C4-2B (cell line): ENCODE data around the gene CDCA3.

ENCODE experiments used
- ZFX ChIP-seq: fragments of 450-650 bp; IDR thresholded peaks from 2 replicates; pipeline ENCODE4 v1.6.1; 2017
- TF ChIP-seq, protein P1 (sequence below): fragments of 450-650 bp; conservative IDR thresholded peaks from 2 replicates; pipeline ENCODE4 v1.5.1; 2017; ENCODE audit warnings: mild to moderate bottlenecking

DNA sequence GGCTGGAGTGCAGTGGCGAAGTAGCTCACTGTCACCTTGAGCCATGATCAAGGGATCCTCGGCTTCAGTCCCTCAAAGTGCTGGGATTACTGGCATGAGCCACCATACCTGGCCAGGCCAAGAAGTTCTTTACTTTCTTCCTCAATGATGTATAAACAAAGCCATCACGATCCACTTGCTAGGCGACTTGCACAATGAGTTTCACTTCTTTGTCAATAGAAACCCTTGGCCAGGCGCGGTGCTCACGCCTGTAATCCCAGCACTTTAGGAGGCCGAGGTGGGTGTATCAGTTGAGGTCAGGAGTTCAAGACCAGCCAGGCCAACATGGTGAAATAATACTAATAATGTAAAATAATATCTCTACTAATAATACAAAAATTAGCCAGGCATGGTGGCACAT, 36.4 kb upstream of the CDCA3 start:
- TF ChIP-seq, protein P1, sequence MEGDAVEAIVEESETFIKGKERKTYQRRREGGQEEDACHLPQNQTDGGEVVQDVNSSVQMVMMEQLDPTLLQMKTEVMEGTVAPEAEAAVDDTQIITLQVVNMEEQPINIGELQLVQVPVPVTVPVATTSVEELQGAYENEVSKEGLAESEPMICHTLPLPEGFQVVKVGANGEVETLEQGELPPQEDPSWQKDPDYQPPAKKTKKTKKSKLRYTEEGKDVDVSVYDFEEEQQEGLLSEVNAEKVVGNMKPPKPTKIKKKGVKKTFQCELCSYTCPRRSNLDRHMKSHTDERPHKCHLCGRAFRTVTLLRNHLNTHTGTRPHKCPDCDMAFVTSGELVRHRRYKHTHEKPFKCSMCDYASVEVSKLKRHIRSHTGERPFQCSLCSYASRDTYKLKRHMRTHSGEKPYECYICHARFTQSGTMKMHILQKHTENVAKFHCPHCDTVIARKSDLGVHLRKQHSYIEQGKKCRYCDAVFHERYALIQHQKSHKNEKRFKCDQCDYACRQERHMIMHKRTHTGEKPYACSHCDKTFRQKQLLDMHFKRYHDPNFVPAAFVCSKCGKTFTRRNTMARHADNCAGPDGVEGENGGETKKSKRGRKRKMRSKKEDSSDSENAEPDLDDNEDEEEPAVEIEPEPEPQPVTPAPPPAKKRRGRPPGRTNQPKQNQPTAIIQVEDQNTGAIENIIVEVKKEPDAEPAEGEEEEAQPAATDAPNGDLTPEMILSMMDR = no peak
- TF ChIP-seq ZFX = no peak
